GM18507 (cell line): ENCODE measurements around the gene COMMD10.

Source experiments
- DNase-seq: peaks from one replicate; pipeline ENCODE4 v3.0.0; 2011; ENCODE audit warnings: low read depth; ENCODE audit not compliant: insufficient read length; ENCODE audit errors: extremely low spot score
- FAIRE-seq: peaks from 2 replicates; lab custom pipeline; 2011; peaks lifted over from hg19 to GRCh38; lab: Jason Lieb, UNC

COMMD10 gene

DNA sequence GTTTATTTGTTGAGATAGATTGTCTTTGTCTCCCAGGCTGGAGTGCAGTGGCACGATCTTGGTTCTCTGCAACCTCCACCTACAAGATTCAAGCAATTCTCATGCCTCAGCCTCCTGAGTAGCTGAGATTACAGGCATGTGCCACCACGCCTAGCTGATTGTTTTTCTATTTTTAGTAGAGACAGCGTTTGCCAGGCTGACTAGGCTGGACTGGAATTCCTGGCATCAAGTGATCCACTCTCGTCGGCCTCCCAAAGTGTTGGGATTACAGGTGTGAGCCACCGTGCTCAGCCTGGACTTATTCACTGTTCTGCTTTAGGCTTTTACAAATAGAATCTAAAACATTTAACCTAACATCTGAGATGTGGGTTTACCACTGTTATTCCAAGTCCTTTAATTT lies 91.3 kb downstream of the COMMD10 start:
- FAIRE-seq, result no peak
- no peak for DNase-seq

DNA sequence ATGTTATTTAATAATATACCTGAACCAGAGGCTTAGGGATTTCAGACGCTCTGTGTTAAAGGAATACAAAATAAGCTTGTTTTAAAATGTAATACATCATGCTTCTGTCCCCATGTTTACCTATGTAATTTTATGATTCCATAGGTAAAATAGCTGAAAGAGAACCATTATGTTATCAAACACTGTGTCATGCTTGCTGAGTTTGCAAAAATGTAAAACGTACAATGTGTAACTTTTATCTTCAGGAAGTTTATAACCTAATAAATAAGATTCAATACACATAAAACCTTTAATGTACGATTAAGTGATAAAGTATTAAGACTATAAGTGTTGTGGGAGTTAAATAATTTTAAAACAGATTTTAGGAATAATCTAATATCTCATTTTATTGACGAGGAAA lies 94.1 kb downstream of the COMMD10 start:
- FAIRE-seq, result no peak
- DNase-seq, result no peak

DNA sequence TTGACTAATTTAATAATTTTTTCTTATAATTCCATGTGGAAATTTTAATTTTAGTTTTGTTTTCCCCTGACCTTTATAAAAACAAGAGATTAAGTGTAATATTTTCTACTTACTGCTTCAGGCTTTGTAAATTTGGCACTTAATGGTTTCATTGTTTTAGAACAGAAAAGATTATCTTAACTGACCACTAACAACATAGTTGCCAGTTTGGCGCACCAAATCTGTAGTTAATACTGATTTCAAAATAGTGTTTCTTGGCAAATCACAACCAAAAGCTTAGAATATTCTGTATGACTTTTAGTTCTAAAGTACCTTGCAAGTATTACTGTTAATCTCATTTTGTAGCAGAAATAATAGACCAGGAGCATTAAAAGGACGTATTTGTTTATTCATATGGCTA lies 124.3 kb downstream of the COMMD10 start:
- no peak for FAIRE-seq
- no peak for DNase-seq

DNA sequence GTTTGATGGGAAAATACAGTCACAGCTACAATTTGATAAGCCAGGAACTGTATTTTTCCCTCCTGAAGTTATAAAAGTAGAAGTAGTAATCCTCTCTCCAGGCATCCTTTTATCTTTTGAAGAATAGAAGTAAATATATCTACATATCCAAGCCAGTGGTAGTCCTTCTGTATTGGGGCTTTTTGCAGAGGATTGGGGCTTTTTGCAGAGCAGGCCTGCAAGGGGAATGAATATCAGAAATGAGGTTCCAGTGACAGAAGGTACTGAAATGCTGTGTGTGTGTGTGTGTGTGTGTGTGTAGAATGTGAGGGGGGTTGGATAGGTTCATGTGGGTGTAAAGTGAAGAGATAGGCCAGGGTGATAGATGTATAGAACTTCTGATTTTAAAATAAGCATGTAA lies 127.4 kb downstream of the COMMD10 start:
- no peak for DNase-seq

DNA sequence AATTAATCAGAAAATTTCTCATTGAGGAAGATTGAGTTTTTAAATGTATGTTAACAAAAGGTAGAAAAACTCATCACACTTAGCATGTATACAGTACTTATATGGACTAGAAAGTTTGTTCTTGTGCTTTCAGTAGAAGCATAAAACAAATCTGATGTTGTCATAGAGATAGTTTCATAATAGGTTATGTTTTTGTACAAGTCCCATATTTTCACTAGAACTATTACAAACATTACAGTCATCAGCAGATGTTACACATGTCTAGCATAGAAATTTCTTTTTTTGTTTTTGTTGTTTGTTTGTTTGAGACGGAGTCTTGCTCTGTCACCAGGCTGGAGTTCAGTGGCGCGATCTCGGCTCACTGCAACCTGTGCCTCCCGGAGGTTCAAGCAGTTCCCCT lies 131.4 kb downstream of the COMMD10 start:
- FAIRE-seq, result no peak
- DNase-seq, result no peak

More for the DNA sequence above, 127.4 kb downstream of the COMMD10 start:
- FAIRE-seq, result no peak

DNA sequence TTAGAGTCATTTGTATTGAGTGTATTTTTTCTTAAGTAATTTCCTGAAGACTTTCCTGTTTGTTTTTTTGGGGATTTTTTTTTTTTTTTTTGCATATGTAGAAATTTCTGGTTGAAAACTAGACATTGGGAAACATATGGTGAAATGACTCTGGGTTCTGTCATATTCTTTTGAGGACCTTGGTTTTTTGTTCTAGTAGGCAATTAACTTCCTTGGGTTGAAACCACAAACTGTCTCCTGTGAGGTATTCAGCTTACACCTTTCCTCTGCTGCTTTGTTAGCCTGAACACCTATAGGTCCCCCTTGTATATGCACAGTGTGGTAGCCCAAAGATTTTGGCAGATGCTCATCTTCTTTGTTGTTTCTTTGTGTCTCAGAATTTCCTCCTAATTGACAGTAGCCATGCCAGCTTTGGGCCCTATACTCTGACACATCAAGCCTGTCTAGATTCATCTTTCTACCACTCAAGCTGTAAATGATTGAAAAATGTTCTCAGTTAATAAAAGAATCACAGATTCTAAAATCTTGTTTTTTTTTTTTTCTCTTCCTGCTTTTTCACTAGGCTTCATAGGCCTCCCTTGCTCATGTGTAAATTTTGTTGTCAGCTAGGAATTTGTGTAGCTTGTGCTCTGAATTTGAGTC lies 140.6 kb downstream of the COMMD10 start:
- DNase-seq (no peak), FAIRE-seq (peak; percentile 12)

DNA sequence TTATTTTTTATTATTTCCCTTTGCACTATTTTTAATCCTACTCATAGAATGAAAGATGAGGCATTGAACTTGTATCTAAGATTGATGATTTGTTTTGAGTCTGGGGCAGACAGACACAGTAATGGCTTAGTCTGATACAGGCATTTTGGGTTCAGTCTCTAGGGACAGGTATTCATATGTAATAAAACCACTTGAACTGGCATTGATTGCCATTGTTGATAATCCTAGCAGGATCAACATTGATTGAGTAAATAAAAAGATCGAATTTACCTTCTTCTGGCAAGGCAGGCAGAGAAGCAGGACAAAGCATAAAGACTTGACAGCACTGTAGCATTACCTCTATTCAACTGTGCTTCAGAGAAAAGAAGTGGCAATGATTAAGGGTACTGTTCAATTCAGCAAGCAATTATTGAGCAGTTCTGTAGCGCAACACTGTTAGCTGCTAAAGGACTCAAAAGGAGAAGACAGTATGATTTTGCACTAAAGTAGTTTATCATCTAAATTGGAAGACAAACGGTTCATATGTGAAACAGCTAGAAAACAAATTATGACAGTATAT lies 144.4 kb downstream of the COMMD10 start:
- FAIRE-seq (no peak), DNase-seq (no peak)

DNA sequence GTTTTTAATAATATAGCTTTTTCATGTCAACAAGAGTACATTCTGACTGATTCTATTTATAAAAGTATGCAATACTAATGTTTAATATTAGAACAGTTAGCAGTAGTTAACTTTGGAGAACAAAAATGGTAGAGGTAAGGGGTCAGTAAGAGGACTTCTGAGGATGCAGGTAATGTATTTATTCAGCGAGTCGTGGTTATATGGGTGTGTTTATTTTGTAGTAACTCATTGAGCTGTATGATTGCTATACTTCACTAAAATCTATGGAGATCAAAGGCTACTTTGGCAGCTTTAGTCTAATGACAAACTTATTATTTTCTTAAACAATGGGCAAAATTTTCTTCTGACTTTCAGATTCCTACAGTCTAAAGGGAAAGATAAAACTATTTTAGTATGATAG lies 146.5 kb downstream of the COMMD10 start:
- DNase-seq (no peak), FAIRE-seq (no peak)

DNA sequence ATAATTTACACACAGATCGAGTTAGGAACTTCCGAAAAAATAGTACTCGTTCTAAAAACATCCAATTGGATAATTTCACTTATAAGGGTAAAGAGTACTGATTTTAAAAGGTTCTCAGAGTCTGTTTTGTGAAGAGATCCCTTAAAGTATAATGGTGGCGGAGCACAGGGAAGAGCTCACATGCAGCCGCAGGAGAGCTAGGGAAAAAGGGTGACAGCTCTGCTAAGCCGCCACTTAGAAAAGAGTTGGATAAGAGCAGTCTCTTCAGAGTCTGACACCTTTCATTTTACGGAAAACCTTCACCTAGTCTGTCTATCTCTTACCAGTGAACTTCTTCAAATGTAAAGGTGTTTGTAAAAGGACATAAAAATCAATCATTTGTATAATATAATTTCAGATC lies 149.9 kb downstream of the COMMD10 start:
- DNase-seq (no peak), FAIRE-seq (no peak)

DNA sequence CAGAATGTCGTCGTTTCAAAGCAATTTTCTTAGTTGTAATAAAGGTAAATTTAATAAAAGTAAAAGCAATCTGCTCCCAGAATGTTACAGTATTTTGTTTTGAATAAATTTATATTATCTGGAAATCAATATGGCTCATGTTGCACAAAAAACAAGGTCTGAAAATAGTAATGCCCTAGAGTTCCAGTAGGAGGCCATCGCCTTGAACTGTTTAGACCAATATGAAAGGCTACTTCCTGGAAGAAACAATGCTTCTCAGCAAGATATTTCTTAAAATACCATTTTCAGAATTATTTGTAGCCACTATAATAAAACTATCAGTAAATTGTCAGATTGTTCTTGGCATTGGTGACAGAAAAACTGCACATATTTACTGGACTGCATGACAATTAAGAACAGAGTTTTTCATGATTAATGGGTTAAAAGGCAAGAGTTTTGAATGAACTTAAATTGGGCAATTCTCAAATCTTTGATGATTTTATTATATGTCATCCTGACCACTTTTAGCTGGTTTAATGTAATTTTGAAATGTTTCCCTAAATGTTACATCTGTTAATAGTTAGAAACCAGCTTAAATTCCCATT lies 153.2 kb downstream of the COMMD10 start:
- DNase-seq (no peak), FAIRE-seq (no peak)

DNA sequence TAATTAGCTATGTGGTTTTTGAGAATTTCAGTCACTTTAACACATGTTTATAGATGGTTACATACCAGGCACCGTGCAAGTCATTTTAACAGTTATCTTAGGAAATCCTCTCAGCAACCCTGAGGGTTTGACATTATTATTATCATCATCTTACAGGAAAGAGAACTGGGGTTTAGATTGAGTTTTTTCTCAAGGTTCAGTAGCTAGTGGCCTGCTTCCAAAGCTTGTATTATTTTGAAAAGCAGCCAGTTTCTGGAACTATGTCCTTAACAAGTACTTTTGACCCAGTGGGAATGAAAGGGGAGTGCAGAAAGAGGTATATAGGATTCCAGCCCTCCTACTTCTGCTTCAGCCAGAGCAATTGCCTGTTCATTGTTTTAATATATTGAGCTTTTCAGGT lies 157.5 kb downstream of the COMMD10 start:
- DNase-seq (no peak), FAIRE-seq (no peak)

DNA sequence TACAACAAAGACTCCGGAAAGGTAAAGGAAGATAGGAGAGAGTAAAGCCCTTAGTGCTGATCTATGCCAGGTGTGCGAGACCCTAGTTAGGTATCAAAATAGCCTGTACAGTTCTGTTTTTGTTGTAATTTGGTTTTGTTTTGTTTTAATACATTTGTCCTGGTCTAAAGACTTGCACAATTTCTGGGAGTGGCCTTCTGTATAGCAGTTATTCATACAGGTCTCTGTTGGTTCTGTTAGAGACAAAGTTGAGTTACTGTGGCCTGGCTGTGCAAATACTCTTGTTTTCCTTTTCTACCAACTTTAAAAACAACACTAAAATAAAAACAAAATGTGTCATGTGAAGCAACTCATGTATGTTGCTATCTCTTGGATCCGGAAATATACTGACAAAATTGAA lies 163.6 kb downstream of the COMMD10 start:
- FAIRE-seq (no peak), DNase-seq (no peak)

DNA sequence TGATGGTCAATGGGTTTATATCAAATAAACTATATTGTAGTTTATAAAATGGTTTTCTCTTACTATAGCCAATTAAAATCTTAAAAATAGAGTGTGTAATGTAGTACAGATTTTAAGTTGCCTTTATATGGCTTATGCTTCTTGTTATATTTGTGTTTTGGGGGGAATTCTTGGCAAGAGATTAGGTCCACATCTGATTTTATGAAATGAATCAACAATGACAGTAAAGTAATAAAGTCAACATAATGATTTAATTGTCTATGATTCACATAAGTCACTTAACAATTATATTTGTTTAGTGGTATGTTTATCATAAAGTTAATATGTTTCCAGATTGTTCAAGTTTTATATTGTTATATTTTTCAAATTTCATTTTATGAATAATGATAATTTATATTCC lies 164.8 kb downstream of the COMMD10 start:
- DNase-seq, result no peak
- FAIRE-seq, result no peak

DNA sequence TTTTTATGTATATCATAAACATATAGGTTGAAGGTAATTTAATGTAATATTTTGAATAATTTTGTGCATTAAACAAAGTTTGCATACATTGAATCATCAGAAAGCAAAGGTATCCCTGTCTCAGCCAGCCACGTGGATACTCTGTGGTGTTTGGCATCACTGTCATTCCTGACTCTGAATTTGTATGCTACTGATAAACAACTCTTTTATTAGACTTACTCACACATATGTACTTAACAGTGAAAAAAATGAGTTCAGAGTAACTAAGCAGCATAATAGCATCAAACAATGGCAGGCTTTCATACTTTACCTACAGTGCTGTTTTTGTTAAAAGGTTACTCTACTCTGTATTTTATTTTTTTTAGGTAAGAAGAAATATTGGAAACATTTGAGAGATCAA lies 171.9 kb downstream of the COMMD10 start:
- no peak for DNase-seq
- FAIRE-seq, result no peak

DNA sequence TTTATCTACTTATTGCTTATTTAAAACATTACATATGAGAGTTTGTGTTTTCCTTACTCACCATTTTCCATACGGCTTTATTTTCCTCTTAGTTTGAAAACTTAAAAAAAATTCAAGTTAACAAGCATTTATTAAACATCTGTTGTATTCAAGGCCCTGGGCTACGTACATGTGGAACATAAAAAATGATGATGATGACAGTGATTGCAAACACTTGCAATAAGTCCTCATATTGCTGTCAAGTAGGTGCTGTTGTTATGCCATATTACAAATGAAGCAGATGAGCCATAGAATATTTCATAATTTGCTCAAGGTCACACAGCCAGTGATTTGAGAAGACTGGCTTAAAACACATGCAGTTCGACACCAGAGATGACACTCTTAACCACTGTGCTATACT lies 180.6 kb downstream of the COMMD10 start:
- DNase-seq, result no peak

DNA sequence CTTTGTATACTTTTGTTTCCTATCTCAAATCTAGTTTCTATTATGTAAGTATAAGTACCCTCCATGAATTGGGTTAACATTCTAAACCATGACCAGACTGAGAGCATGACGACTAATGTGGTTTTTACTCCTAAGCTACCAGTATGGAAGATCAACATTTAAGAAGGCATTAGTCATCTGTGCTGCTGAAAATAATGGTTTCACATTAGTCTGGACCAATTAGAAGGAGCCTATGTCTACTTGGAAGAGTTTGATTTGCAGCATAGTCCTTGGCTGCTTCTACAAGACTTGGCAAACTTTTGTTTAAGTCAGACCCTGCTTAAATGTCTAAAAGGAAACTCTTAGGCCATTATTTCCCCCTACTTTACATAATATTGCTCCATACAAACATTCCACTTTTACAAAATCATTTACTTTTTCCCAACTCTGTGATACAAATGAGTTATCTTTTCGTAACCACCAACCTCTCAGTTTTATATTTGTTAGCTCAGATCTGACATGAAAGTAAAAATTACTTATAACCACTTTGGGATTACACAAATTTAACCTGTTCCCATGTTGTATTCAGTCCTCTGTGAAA lies 186.7 kb downstream of the COMMD10 start:
- FAIRE-seq, result no peak

More for the DNA sequence above, 180.6 kb downstream of the COMMD10 start:
- FAIRE-seq, result no peak

DNA sequence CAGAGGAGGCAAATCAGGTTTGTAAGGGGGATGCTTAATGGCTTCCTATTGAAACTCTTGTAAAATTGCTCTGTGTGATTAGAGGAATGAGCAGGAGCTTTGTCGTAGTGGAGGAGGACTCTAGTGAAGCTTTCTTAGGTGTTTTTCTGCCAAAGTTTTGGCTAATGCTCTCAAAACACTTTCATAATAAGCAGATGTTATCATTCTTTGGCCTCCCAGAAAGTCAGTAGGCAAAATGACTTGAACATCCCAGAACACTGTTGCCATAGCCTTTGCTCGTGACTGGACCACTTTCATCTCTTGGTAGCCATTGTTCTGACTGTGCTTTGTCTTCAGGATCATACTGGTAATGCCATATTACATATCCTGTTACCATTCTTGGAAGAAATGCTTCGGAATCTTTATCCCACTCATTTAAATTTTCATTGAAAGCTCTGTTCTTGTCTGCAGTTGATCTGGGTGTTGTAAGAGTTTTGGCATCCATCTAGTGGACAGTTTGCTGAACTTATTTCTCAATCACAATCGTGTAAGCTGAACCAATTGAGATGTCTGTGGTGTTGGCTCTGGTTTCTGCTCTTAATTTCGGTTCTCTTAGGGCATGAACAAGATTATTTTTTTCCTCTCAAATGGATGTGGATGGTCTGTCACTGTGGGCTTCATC lies 187.6 kb downstream of the COMMD10 start:
- DNase-seq (no peak), FAIRE-seq (peak; percentile 29)

More for the DNA sequence above, 186.7 kb downstream of the COMMD10 start:
- no peak for DNase-seq

DNA sequence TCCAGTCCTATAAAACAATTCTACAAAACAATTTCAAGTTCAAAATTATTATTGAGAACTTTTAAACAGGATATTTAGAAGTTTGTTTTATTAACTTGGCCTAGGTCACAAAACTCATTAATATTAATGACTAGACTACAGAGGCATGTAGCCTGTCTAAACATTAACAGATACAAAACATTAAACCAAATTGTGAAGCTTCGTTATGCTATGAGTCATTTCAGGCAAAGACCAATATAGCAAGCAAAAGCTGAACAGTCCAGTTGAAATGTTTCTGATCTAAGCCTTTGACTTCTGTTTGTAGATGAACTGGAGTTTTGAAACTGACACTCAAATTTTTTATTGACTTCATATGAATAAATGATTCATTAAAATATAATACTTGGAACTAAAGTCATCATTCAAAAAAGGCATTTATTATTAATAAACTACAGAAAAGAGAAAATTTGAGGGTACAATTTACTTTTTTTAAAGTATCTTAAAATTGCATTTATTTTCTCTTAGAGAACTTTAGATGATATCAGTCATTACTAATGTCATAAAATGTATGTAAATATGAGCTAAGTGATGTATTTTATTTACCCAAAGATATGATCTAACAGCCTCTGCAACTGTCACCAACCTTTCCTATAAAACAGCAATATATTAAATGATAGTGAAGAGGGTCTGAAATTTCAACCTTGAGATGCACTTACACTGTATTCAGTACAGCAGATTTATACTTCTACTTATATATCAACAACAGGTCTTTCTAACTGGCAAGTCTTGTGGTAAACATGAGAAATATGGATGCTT lies 188.8 kb downstream of the COMMD10 start:
- DNase-seq (no peak), FAIRE-seq (peak; percentile 92)

DNA sequence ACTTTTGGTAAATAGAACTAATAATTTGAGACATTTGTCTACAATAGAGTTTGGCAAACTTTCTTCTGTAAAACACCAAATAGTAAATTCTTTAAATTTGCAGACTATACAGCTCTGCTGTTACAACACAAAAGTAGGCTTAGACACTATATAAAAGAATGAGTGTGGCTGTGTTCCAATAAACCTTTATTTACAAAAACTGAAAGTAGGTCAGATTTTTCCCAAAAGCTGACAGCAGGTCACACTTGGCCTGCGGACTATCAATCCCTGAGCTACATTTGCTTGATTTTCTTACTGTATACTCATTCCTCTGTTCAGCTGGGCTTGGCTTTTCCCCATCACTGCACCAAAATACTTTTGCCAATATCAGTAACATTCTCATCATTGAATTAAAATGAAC lies 189.4 kb downstream of the COMMD10 start:
- DNase-seq, result no peak
- no peak for FAIRE-seq

DNA sequence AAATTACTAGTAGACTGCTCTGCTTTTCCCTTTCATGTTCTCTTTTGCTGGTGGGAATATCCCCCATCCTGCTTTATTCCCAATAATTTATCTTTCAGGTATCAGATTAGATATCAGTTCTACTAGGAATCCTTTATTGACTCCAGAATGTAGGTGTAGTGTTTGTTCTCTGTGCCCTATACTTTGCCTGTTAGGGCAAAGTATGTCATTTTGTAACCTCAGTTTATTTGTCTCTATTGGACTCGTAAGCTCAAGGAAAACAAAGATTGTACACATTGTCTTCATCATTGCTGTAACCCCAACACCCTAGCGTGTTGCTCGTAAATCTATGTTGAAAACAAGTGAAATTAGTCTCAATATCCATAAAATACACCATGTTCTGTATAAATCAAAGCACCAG lies 190.5 kb downstream of the COMMD10 start:
- DNase-seq, result no peak
- FAIRE-seq, result no peak
